Neural progenitor cell (in vitro differentiated cells): Measurements from ENCODE around the gene MVK. TPM values are rescaled to one million over a fixed set of nuclear protein-coding genes. Genes with fewer than 3 reads are reported as not detected.

ENCODE experiments used
- DNase-seq: peaks from one replicate; pipeline ENCODE4 v3.0.0-alpha.2; 2016; ENCODE audit warnings: low spot score
- H2AFZ ChIP-seq: fragments of 200-600 bp; sonication (generic); replicated peaks from 2 replicates; pipeline ENCODE4 v1.6.1; 2016; ENCODE audit warnings: antibody characterized with exemption
- H3F3A ChIP-seq: fragments of 200-600 bp; sonication (generic); 2 replicates; pipeline ENCODE4 v1.6.1; 2016; ENCODE audit warnings: antibody characterized with exemption, low read depth
- H3K27ac ChIP-seq: fragments of 200-600 bp; sonication (generic); 2 replicates; pipeline ENCODE4 v1.5.1; 2016; ENCODE audit warnings: mild to moderate bottlenecking
- H3K27me3 ChIP-seq: fragments of 200-600 bp; sonication (generic); 2 replicates; pipeline ENCODE4 v1.6.1; 2016; ENCODE audit warnings: mild to moderate bottlenecking, moderate library complexity
- H3K36me3 ChIP-seq: fragments of 200-600 bp; sonication (generic); 2 replicates; pipeline ENCODE4 v1.5.1; 2016
- H3K4me1 ChIP-seq: fragments of 200-600 bp; sonication (generic); 2 replicates; pipeline ENCODE4 v1.6.1; 2016; ENCODE audit warnings: mixed run types
- H3K4me2 ChIP-seq: fragments of 200-600 bp; sonication (generic); 2 replicates; pipeline ENCODE4 v1.6.1; 2016
- H3K4me3 ChIP-seq: fragments of 200-600 bp; sonication (generic); 2 replicates; pipeline ENCODE4 v1.5.1; 2016
- H3K79me2 ChIP-seq: fragments of 200-600 bp; sonication (generic); 2 replicates; pipeline ENCODE4 v1.6.1; 2016; ENCODE audit warnings: low read depth
- H3K9ac ChIP-seq: fragments of 200-600 bp; sonication (generic); 2 replicates; pipeline ENCODE4 v1.6.1; 2016
- H3K9me3 ChIP-seq: fragments of 200-600 bp; sonication (generic); 2 replicates; pipeline ENCODE4 v1.5.1; 2016; ENCODE audit warnings: low read depth
- H4K20me1 ChIP-seq: fragments of 200-600 bp; sonication (generic); 2 replicates; pipeline ENCODE4 v1.6.1; 2016; ENCODE audit warnings: low read depth
- H3K27ac Mint-ChIP-seq: 3 replicates; pipeline ENCODE4 v1.8.0; 2021; ENCODE audit warnings: mixed read lengths
- H3K27me3 Mint-ChIP-seq: 2 replicates; pipeline ENCODE4 v1.8.0; 2022; ENCODE audit warnings: low read depth, mild to moderate bottlenecking, inconsistent platforms, moderate library complexity, mixed read lengths; ENCODE audit not compliant: insufficient read depth
- H3K36me3 Mint-ChIP-seq: 3 replicates; pipeline ENCODE4 v1.8.0; 2021; ENCODE audit warnings: mixed read lengths
- H3K4me1 Mint-ChIP-seq: 3 replicates; pipeline ENCODE4 v1.8.0; 2021; ENCODE audit warnings: mixed read lengths
- H3K4me3 Mint-ChIP-seq: 3 replicates; pipeline ENCODE4 v1.8.0; 2021; ENCODE audit warnings: mild to moderate bottlenecking, moderate library complexity, mixed read lengths
- H3K9me3 Mint-ChIP-seq: 3 replicates; pipeline ENCODE4 v1.8.0; 2020; ENCODE audit warnings: mixed read lengths
- CTCF ChIP-seq: fragments of 200-600 bp; sonication (generic); IDR thresholded peaks from 2 replicates; pipeline ENCODE4 v1.5.1; 2017; ENCODE audit warnings: antibody characterized with exemption, mild to moderate bottlenecking
- EZH2 ChIP-seq: fragments of 200-600 bp; sonication (generic); IDR thresholded peaks from 2 replicates; pipeline ENCODE4 v1.6.1; 2017; ENCODE audit warnings: antibody characterized with exemption, mild to moderate bottlenecking, moderate library complexity
- EZH2phosphoT487 ChIP-seq: fragments of 200-600 bp; sonication (generic); IDR thresholded peaks from 2 replicates; pipeline ENCODE4 v1.6.1; 2017; ENCODE audit warnings: antibody characterized with exemption
- total RNA-seq: library from RNA; depleted of rRNA; stranded (reverse); fragments of >200 nt; gene quantifications from 2 replicates; pipeline ENCODE4 v1.2.3, GENCODE V29; 2015; ENCODE audit warnings: low replicate concordance

The MVK gene
- total RNA-seq, 1 donor from 2014 or later: 8.3 TPM

DNA sequence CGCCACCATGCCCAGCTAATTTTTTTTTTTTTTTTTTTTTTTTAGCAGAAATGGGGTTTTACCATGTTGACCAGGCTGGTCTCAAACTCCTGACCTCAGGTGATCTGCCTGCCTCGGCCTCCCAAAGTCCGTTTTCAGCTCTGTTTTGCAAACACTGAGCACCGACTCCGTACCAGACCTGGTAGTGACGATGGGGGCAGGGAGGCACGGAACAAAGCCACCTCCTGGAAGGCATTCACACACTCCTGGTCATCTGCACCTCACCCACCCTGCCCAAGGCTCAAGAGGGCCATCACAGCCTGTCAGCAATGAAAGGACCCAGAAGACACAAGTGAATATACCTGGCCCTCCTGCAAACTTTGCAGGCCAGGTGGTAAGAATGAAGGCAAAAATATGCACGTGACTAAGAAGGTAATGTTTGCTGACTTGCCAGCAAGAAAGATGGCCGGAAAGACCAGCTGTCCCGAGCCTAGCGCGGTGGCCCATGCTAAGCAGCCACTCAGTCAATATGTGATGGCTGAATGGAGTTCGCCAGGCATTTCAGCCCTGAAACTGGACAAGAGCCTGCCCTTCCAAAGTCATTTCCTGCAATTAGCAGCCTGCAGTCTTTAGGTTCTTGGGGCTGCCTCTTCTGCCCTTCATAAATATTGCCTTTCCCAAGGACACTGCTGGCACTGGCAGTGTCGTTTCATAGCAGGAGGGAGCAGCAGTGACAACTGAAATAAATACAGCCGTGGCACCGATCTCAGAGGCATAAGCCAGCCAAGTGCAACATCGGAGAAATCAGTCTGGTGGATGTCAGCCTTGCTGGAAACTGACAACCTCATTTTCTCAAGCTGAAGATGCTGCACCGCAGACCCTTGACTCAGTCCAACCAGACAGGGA is 17.9 kb upstream of the MVK start:
- Mint-ChIP-seq H3K4me3 (no peak overlapping the region), H3K27ac (no peak overlapping the region), H3K9me3 (no peaks in the 10 kb centered on the region), H3K4me1 (peaks cover 28% of the 10 kb centered on the region), H3K27me3 (peaks cover 10% of the 10 kb centered on the region), H3K36me3 (peaks cover 10% of the 10 kb centered on the region)
- H3K4me3 ChIP-seq: no peak overlapping the region
- H3K79me2 ChIP-seq: no peaks in the 10 kb centered on the region
- no peak overlapping the region for H3K9ac ChIP-seq
- no peaks in the 10 kb centered on the region for H3K9me3 ChIP-seq
- no peaks in the 10 kb centered on the region for H4K20me1 ChIP-seq
- TF ChIP-seq CTCF: no peak
- no peak overlapping the region for H3K27ac ChIP-seq
- no peaks in the 10 kb centered on the region for H3K27me3 ChIP-seq
- no peak overlapping the region for H3K4me2 ChIP-seq
- no peak overlapping the region for H2AFZ ChIP-seq
- DNase-seq: no peak
- H3K4me1 ChIP-seq: no peaks in the 10 kb centered on the region
- no peaks in the 10 kb centered on the region for H3F3A ChIP-seq
- no peaks in the 10 kb centered on the region for H3K36me3 ChIP-seq

- Mint-ChIP-seq H3K9me3 (no peaks in the 10 kb centered on the region), H3K4me1 (peaks cover 30% of the 10 kb centered on the region), H3K27ac (no peak overlapping the region), H3K36me3 (peaks cover 14% of the 10 kb centered on the region), H3K27me3 (peaks cover 12% of the 10 kb centered on the region), H3K4me3 (no peak overlapping the region)
- H3K4me1 ChIP-seq: no peaks in the 10 kb centered on the region
- H3K27ac ChIP-seq: no peak overlapping the region
- H3F3A ChIP-seq: no peaks in the 10 kb centered on the region
- H3K79me2 ChIP-seq: no peaks in the 10 kb centered on the region
- no peaks in the 10 kb centered on the region for H3K27me3 ChIP-seq
- no peaks in the 10 kb centered on the region for H4K20me1 ChIP-seq
- H2AFZ ChIP-seq: no peak overlapping the region
- H3K9ac ChIP-seq: no peak overlapping the region
- no peak overlapping the region for H3K4me2 ChIP-seq
- no peaks in the 10 kb centered on the region for H3K9me3 ChIP-seq
- H3K36me3 ChIP-seq: no peaks in the 10 kb centered on the region
- TF ChIP-seq EZH2phosphoT487 (no peak), EZH2 (no peak), CTCF (no peak)
- no peak for DNase-seq
- H3K4me3 ChIP-seq: no peak overlapping the region
Observed at GRCh38 chr12:109557200-109557599, 16.4 kb upstream of the MVK start.

DNA sequence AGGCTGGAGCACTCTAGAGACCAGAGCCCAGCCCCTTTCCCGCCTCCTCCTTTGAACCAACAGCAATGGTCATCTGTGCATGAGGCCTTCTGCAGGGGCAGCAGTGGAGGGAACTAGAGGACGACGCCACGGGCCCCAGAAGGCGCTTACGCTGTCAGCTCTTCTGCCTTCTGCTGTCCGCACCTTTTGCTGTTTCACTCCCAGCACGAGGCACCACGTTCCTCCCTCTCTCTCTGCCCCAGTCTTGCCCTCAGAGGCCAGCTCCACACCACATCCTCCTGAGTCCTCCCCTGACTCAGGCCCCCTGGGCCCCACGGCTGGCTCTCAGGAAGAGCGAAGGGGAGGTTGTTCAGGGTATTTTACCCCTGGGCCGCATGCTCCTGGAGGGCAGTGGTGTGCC is 15.8 kb upstream of the MVK start:
- no peaks in the 10 kb centered on the region for H4K20me1 ChIP-seq
- no peak overlapping the region for H3K4me3 ChIP-seq
- no peaks in the 10 kb centered on the region for H3K27me3 ChIP-seq
- H3K4me1 ChIP-seq: no peaks in the 10 kb centered on the region
- TF ChIP-seq CTCF (no peak), EZH2 (no peak)
- no peak overlapping the region for H3K4me2 ChIP-seq
- no peaks in the 10 kb centered on the region for H3K9me3 ChIP-seq
- no peak overlapping the region for H3K27ac Mint-ChIP-seq
- no peaks in the 10 kb centered on the region for H3F3A ChIP-seq
- no peak overlapping the region for H3K4me3 Mint-ChIP-seq
- H2AFZ ChIP-seq: no peak overlapping the region
- no peak overlapping the region for H3K9ac ChIP-seq
- H3K36me3 ChIP-seq: no peaks in the 10 kb centered on the region
- no peaks in the 10 kb centered on the region for H3K9me3 Mint-ChIP-seq
- H3K79me2 ChIP-seq: no peaks in the 10 kb centered on the region
- peaks cover 17% of the 10 kb centered on the region for H3K36me3 Mint-ChIP-seq
- no peak for DNase-seq
- no peak overlapping the region for H3K27ac ChIP-seq
- peaks cover 30% of the 10 kb centered on the region for H3K4me1 Mint-ChIP-seq
- H3K27me3 Mint-ChIP-seq: peaks cover 8% of the 10 kb centered on the region
